ENCODE results near the gene MAGI1. TPM values are rescaled to one million over a fixed set of nuclear protein-coding genes. Genes with fewer than 3 reads are reported as not detected.
A peak's percentile ranks its signal among the peaks of the same experiment; 100 is the strongest.

Gene MAGI1
- polyA plus RNA-seq, 1 experiment = 14.2 TPM

DNA sequence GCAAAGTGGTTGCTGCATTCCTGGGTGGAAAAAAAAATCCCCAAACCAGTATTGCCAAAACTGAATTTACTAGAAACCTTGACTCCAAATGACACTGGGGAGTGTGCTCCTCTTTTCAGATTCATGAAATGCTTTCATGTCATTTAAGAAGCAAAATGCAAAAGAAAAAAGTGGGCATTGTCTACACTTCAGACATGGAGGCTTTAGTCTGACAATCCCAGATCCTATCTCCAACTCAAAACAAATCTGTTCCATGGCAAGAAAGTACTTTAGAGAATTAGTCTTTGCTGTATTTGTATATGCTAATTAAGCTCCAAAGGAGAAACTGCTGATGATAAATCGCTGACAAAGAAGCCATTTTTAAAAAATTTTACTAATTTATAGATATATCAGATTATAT, 366.7 kb downstream of the MAGI1 start:
- Histone ChIP-seq H3K9me3 (ENCODE audit: control insufficient read depth, insufficient read depth, low read length) (no peaks in the 10 kb centered on the region), H3K4me3 (ENCODE audit: low read depth, low read length) (no peak overlapping the region), H3K27ac (ENCODE audit: low read depth, low read length) (no peak overlapping the region), H3K27me3 (ENCODE audit: control insufficient read depth, insufficient read depth, low read length) (no peaks in the 10 kb centered on the region)
- DNase-seq (ENCODE audit: low read depth, low spot score) = no peak
- POLR2A ChIA-PET = no interaction called here
- TF ChIP-seq, protein P1, sequence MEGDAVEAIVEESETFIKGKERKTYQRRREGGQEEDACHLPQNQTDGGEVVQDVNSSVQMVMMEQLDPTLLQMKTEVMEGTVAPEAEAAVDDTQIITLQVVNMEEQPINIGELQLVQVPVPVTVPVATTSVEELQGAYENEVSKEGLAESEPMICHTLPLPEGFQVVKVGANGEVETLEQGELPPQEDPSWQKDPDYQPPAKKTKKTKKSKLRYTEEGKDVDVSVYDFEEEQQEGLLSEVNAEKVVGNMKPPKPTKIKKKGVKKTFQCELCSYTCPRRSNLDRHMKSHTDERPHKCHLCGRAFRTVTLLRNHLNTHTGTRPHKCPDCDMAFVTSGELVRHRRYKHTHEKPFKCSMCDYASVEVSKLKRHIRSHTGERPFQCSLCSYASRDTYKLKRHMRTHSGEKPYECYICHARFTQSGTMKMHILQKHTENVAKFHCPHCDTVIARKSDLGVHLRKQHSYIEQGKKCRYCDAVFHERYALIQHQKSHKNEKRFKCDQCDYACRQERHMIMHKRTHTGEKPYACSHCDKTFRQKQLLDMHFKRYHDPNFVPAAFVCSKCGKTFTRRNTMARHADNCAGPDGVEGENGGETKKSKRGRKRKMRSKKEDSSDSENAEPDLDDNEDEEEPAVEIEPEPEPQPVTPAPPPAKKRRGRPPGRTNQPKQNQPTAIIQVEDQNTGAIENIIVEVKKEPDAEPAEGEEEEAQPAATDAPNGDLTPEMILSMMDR (IDR thresholded peaks at IDR 0.05; ENCODE audit: low read depth, low read length) = no peak
- CTCF ChIA-PET = interaction anchor here (0.6 to 6.7 kb wide), 6 partner anchors 11 to 233 kb away, joined by 3 to 74 read pairs (median 4); no protein-coding TSS in a partner anchor

DNA sequence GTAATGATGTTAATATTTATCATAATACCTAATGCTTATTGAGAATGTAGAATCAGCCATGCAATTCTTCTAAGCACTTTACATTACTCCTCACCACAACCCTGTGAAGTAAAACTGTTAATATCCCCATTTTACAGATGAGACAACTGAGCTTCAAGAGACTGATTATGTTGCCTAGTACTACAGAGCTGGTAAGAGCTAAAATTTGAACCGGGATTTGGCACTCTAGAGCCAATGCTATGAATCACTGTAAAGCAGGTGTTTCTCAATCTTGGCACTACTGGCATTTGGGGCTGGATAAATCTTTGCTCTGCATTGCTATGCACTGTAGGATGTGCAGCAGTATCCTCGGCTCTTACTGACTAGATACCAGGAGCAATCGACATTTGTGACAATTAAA, 367.7 kb downstream of the MAGI1 start:
- TF ChIP-seq, protein P1 (IDR thresholded peaks at IDR 0.05; ENCODE audit: low read depth, low read length) = no peak
- ChIA-PET POLR2A (no interaction called here), CTCF (interaction anchor here (1.1 to 6.7 kb wide), 2 partner anchors 232 to 246 kb away, joined by 3 to 74 read pairs; no protein-coding TSS in a partner anchor)
- no peaks in the 10 kb centered on the region for H3K9me3 ChIP-seq (ENCODE audit: control insufficient read depth, insufficient read depth, low read length)
- no peaks in the 10 kb centered on the region for H3K27me3 ChIP-seq (ENCODE audit: control insufficient read depth, insufficient read depth, low read length)
- no peak overlapping the region for H3K4me3 ChIP-seq (ENCODE audit: low read depth, low read length)
- no peak overlapping the region for H3K27ac ChIP-seq (ENCODE audit: low read depth, low read length)
- DNase-seq (ENCODE audit: low read depth, low spot score) = no peak

DNA sequence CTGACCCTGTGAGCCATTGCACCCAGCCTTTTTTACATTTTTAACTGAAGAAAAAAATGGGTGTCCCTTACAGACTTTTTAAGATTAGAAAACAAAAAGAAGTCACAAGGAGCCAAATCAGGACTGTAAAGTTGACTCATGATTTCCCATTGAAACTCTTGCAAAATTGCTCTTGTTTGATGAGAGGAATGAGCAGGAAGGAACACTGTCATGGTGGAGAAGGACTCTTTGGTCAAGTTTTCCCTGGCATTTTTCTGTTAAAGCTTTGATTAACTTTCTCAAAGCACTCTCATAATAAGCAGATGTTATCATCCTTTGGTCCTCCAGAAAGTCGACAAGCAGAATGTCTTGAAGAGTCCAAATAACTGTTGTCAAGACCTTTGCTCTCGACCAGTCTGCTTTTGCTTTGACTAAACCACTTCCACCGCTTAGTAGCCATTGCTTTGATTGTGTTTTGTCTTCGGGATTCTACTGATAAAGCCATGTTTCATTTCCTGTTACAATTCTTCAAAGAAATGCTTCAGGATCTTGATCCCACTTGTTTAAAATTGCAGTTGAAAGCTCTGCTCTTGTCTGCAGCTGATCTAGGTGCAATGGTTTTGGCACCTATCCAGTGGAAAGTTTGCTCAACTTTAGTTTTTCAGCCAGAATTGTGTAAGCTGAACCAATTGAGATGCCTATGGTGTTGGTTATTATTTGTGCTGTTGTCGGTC, 369.4 kb downstream of the MAGI1 start:
- DNase-seq (ENCODE audit: low read depth, low spot score) = peak; percentile 3
- ChIA-PET CTCF (interaction anchor here (6.7 kb wide), 1 partner anchor 231 kb away, joined by 74 read pairs; no protein-coding TSS in a partner anchor), POLR2A (no interaction called here)
- Histone ChIP-seq H3K9me3 (ENCODE audit: control insufficient read depth, insufficient read depth, low read length) (no peaks in the 10 kb centered on the region), H3K4me3 (ENCODE audit: low read depth, low read length) (no peak overlapping the region), H3K27me3 (ENCODE audit: control insufficient read depth, insufficient read depth, low read length) (no peaks in the 10 kb centered on the region), H3K27ac (ENCODE audit: low read depth, low read length) (no peak overlapping the region)
- TF ChIP-seq, protein P1 (IDR thresholded peaks at IDR 0.05; ENCODE audit: low read depth, low read length) = no peak

DNA sequence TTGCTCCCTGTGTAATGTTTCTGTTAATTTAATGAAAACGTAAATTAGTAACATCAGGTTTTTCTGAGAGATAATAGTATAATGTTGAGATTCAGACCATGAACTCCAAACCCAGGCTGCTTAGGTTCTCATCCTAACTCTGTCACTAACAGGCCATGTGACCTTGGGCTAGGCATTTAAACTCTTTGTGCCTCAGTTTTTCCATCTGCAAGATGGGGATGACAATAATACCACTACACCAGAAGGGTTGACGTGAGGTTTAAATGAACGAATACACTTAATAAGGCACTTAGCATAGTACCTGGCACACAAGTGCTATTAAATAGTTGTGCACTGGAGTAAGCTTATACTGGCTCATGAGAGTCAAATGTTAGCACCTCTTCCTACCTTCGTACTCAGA, 370.8 kb downstream of the MAGI1 start:
- Histone ChIP-seq H3K4me3 (ENCODE audit: low read depth, low read length) (no peak overlapping the region), H3K27me3 (ENCODE audit: control insufficient read depth, insufficient read depth, low read length) (no peaks in the 10 kb centered on the region), H3K9me3 (ENCODE audit: control insufficient read depth, insufficient read depth, low read length) (no peaks in the 10 kb centered on the region), H3K27ac (ENCODE audit: low read depth, low read length) (no peak overlapping the region)
- POLR2A ChIA-PET = no interaction called here
- CTCF ChIA-PET = interaction anchor here (0.7 to 6.7 kb wide), 3 partner anchors 46 to 229 kb away, joined by 3 to 74 read pairs (median 4); no protein-coding TSS in a partner anchor
- DNase-seq (ENCODE audit: low read depth, low spot score) = no peak
- TF ChIP-seq, protein P1 (IDR thresholded peaks at IDR 0.05; ENCODE audit: low read depth, low read length) = no peak

DNA sequence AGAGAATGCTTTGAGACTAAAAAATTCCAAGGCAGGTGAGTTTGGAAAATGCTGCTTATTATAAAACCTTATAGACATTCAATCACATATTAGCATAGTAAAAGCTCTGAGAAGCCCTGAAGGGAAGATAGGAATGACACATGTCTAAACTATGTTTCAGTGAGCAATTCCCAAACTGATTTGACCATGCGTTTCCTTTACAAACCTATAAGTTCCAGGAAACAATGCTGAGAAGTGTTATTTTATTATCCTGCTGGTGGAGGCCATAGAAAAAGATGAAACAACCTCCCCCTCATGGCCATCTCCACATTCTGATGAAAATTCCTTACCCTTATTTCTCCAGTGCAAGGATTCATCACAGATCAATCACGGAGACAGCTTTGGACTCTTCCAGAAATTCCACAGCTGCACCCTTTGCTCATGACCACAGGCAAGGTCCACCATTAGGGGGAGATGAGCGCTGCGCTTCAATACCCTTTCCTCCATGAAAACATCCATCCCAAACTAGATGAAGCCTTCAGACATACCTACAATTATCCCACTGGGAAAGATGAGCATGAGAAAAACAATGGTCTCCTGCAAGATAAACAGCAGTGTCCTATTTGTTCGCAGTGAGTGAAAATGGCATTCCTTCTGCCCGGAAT, 372.1 kb downstream of the MAGI1 start:
- POLR2A ChIA-PET = no interaction called here

More for the DNA sequence above, 372.1 kb downstream of the MAGI1 start:
- Histone ChIP-seq H3K9me3 (ENCODE audit: control insufficient read depth, insufficient read depth, low read length) (no peaks in the 10 kb centered on the region), H3K4me3 (ENCODE audit: low read depth, low read length) (no peak overlapping the region), H3K27me3 (ENCODE audit: control insufficient read depth, insufficient read depth, low read length) (no peaks in the 10 kb centered on the region), H3K27ac (ENCODE audit: low read depth, low read length) (no peak overlapping the region)
- peak; percentile 8 for DNase-seq (ENCODE audit: low read depth, low spot score)
- CTCF ChIA-PET = no interaction called here
- TF ChIP-seq, protein P1 (IDR thresholded peaks at IDR 0.05; ENCODE audit: low read depth, low read length) = 0 out of 2 replicates have a peak, but pooled peaks have one; percentile 9
